Ammon's horn (tissue), 1 donor: Measurements from ENCODE around the gene EML4.

Experiments
- DNase-seq: peaks from one replicate; pipeline ENCODE4 v3.0.0-alpha.2; 2016; ENCODE audit warnings: low spot score

EML4 gene

DNA sequence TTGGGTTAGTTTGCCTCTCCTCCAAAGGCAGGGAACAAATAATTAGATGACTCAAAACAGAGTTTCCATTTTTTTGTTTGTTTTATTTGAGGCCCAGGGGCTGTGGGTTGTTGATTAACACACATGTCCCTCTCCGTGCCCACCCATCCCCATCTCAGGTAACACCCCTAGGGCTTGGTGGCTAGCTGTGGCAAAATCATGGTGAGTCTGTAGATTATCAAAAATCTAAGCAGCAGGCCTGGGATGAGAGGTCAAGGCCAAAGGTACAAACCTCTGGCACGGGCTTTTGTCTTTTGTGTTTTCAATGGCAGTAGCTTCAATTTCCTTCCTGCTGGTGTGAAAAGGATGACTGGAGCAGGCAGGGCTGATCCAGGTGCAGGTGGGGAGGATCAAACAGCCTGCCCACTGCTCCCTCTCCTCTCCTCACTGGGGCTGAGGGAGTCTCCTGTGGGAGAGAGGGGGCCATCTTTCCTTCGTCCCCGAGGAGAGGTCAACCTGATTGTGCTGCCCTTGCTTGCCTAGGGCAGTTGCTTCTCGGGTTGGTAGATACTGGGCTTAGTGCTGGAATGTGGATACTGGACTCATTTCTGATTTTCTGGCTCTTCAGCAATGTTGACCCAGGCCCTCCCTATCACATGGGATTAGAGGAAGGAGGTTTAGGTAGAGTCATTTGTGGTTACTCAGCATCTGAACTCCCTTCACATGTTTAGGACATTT lies 31.9 kb upstream of the EML4 start:
- no peak for DNase-seq

DNA sequence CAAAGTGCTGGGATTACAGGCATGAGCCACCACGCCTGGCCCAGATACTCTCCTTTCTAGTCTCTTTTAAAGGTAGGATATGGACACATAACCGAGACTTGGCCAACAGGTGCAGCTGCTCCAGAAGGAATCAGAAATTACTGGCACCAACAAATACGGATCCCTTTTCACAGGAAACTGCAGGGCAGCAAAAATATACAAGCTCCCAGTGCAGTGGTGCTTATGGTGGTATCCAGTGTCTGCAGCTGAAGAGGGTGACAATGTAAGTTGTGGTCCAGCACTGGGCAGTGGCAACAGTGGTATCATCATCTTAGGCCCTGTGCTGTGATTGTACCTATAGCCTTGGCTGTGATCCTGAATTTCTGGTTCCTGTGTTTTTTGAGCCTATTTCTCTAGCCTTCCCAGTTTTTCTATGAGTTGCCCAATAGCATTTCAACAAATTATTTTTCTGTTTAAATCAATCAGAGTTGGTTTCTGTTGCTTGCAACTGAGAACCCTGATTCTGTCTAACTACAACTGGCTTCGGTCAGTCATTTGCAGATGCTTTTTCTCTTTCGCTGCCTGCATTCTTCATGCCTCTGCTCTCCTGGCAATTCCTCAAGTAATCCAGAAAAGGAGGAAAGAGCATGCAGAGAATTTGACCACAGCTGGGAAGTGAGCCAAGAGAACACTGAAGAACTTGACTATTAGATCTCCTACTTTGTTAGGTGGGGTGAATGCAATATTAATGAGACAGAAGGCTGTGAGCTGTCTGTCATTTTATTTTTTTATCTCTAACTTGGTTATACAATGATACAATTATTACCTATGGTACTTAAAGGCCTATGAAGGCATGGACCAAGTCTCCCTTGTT lies 30.8 kb upstream of the EML4 start:
- peak; percentile 50 for DNase-seq

DNA sequence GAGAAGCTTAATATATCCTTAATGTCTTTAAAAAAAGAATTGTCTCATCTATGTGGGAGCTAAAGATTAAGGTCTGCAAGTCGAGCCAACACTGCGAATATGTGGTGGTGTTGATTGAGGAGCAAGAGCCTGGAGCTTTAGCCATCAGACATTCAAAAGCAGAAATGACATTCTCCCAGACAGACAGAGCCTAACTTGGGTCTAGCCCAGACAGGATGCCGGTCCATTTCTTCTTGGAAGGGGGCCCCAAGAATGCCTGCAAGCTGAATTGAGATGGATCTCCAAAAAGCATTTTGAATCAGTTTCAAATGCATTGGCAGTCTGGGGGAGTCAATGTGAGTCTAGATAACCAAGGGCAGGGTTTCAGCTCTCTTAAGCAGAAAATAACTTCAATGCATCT lies 30.1 kb upstream of the EML4 start:
- no peak for DNase-seq

DNA sequence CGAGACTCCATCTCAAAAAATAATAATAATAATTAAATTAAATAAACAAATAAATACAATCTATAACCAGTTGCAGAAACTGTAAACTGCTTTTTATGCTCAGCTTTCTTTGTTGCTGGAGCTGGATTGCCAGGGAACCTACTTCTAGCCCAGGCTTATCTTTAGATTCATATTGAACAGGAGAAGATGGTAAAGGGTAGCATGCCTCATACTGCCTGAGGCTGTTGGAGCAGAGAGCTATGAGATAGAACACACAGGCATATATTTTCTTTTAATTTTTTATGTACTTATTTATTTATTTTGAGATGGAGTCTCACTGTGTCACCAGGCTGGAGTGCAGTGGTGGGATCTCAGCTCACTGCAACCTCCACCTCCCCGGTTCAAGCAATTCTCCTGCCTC lies 28.7 kb upstream of the EML4 start:
- DNase-seq: no peak

GRCh38 chr2:42141687-42142546 lies 27.2 kb upstream of the EML4 start:
- peak; percentile 46 for DNase-seq

DNA sequence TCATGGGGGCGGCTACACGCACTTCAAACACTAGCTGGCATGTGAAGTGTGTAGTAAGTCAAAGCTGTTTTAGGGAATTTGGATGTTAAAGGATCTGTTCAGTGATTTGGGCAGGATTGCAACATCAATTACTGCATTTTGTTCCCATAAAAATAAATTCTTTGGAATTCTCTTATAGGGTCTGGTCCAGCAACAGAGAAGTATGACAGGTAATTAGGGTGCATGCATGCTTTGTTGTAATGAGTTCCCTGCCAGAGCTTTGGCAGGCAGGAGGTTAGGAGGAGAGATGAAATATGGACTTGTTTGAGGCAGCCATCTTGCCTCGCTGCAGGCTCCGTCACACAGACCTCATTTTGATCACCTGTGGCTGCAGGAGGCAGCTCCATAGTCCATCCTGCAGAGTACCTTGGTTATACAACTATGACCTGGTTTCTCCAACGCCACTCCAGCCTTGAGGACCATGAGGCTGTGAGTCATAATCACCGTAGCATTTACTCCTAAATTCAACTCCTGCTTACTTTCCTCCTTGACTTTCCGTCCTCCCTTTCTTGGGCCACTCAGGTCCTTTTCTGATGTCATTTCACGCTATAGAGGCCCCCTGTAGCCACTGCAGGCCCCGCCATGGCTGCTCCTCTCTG lies 26.5 kb upstream of the EML4 start:
- DNase-seq: no peak

DNA sequence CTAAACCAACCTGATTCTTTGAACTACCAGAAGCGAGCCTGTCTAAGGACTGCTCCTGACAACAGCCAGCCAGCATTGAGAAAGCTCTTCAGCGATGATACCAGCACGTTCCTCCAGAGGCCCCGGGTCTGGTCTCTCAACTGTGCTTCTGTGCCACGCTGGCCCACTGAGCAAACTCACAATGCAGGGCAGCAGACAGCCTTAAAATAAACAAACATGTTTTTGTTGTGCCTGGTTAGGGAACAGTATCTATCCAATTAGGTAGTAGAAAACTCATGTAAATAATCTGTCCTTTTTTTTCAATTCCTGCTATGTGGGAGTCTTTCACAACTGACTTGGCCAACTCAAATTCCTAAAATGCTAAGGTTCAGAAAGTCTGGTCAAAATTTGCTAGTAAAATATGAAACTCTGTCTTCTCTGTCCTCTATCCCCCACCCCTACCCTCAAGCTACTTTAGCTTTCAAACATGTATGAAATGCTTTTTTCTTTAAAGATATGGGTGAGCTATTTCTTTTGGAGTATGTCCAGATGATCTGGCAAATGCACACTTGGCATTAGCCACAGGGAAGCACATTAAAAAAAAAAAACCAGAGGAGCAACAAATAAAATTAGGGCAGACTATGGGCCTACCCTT lies 21.4 kb upstream of the EML4 start:
- DNase-seq: no peak

DNA sequence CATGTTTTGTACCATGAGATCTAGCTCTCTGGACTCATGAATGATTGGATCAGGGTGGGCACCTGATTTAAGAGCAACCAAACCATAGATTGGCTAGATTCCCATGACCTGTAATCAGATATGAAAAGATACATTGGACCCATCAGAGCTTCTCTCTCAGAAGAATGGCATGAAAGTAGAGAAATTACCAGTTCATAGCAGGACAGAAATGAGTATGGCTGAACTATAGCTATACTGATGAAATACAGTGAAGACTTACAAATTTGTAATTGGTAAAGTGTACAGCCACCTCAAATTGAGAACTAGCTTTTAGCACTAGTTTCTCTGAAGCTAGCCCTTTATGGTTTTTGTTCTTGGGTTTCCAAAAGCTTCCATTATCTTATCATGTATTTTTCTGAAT lies 19.0 kb upstream of the EML4 start:
- no peak for DNase-seq

- no peak for DNase-seq
Observed at GRCh38 chr2:42153944-42154581, 15.1 kb upstream of the EML4 start.

- DNase-seq: no peak
Observed at GRCh38 chr2:42156721-42157120, 12.4 kb upstream of the EML4 start.

DNA sequence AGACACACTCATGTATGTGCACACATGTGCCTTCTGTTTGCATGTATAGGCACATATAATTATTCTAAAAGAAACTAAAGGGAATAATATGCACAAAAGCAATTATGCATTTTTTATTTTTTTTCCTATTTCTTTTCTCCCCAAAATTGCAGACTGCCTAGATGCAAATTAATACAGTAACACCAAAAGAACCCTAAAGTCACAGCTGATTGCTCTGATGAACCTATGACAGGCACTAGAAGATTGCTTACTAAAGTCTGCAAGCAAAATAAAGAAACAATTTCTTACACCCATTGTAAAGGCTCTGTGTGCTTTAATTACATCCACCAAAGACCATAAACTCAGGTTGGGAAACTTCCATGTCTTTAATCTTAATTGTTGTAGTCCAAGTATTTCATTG lies 7.7 kb upstream of the EML4 start:
- no peak for DNase-seq

DNA sequence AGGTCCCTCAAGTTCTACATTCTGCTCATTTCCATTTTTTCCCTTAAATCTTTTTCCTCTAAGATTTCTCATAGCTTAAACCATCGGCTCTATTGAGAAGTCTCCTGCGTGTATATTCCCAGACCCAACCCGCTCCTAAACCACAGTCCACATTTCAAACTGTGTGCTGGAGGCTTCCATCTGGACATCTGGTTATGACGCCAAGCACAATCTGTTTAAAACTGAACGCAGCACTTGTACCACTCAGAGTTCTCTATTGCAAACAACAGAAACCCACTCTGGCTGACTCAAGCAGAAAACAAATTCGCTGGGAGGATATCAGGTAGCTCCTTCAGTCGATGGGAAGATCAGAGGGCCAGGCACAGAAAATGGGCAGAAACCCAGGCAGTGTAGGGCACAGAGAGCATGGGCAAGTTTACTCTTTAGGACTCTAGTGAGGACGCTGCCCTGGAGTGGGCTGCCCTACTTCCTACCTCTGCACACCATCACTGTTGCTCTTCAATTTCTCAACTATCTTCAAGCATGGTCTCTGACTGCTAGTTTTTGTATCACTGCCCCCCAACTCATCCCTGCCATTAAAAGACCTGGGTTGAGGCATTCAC lies 5.6 kb upstream of the EML4 start:
- no peak for DNase-seq

- no peak for DNase-seq
Observed at GRCh38 chr2:42164046-42164445, 5.1 kb upstream of the EML4 start.

- DNase-seq: no peak
Observed at GRCh38 chr2:42164971-42165370, 4.2 kb upstream of the EML4 start.

DNA sequence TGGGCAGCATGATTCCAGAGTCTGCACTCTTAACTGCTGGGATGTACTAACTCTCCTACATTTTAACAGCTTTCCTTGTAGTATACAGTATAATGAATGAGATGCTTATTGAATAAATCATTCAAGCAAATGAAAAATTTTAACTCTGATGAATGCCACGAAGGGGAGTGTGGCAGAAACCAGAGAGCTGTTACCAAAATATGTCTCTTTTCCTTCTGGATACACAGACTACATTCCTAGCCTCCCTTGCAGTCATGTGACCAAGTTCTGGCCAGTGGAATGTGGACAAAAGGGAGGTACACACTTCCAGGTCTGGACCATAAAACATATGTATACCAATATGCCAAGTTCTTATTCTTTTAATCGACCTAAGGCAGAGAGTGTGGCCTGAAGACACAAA lies 1.7 kb upstream of the EML4 start:
- no peak for DNase-seq

DNA sequence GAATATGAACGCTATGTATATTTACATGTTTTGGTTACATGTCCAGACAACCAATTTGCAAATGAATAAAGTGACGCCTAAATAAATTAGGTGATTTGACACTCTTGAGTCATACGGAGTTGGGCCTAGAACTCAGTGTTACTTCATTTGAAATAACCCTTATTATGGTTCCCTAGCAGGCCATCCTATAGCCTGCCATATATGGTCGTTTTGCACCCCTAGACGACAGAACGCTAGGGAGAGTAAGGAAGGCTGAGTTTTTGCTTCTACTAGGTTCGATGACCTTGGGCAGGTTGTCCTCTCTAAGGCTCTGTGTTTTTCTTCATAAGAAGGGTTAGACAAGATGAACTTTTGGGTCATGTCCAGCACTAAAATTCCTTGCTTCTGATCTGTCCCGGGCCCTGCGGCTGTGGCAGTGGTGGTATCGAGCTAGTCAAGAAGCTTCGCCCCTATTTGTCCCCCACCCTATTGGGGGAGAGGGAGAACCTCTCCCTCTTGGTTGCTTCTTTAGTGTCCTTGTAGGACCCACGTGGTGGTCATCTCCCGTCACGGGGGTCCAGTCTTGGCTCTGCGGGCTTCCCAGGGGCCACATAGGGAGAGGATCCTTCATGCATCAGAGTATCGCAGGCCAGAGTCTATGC lies 574 bp upstream of the EML4 start:
- no peak for DNase-seq

DNA sequence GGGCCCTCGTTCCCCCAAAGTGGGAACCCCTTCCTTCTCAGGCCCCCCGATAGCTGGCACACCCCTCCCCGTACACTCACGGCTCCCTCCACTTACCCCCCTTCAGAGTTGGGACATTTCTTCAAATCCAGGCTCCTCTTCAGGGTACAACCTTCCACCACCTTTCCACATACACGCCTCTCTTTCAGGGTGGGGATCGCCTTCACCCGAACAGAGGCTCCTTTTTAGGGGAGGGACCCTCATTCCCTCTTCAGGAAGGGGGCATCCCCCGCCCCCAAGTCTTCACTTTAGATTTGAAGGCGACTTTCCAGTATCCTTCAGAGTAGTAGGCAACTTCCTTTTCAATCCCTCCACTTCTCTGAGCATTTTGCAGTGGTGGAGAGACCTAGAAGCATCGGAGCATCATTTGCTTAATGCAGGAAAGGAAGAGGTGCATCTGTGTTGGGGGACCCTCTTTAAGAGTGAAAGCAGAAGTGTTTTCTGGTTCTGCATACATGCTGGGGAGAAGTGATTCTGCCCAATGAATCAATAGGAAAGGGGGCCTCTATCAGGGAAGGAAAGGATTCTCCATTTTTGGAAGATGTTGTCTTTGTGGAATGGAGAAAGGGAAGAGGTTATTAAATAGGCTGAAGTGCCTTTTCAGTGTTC lies 845 bp downstream of the EML4 start:
- DNase-seq: no peak

GRCh38 chr2:42170619-42171395 lies 1.7 kb downstream of the EML4 start:
- no peak for DNase-seq
